ENCODE measurements around the gene BTBD10. TPM values are rescaled to one million over a fixed set of nuclear protein-coding genes. Genes with fewer than 3 reads are reported as not detected.

The BTBD10 gene
- total RNA-seq, 1 donor from 2014 or later, result 18.8 TPM

DNA sequence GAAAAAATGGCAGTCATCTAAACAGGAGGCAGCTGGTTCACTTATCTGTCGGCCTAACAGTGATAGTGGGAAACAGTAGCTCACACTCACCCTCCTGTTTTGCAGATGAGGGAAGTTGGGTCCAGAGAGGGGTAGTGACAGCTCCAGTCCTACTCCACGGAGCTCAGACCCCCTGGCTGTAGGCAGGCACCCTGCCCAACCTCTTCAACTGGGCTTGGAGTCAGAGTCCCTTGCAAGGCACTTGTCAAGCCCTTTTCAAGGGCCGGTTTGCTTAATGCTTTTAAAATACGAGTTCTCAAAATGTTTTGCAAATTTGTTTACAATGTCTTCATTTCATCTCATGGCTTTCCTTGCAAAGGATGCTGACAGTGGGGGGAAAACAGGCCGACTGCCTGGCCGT is 110.3 kb downstream of the BTBD10 start:
- ATAC-seq (ENCODE audit: low read depth) (no peak), DNase-seq (no peak)
- H3K27ac Mint-ChIP-seq, result no peak overlapping the region
- peaks cover 17% of the 10 kb centered on the region for H3K4me1 Mint-ChIP-seq
- H3K27me3 Mint-ChIP-seq, result no peaks in the 10 kb centered on the region
- H3K36me3 Mint-ChIP-seq (ENCODE audit: low read depth), result peaks cover 60% of the 10 kb centered on the region
- H3K4me3 Mint-ChIP-seq, result no peak overlapping the region
- ChIA-PET POLR2A (no interaction called here), CTCF (no interaction called here)
- TF ChIP-seq, protein P1, sequence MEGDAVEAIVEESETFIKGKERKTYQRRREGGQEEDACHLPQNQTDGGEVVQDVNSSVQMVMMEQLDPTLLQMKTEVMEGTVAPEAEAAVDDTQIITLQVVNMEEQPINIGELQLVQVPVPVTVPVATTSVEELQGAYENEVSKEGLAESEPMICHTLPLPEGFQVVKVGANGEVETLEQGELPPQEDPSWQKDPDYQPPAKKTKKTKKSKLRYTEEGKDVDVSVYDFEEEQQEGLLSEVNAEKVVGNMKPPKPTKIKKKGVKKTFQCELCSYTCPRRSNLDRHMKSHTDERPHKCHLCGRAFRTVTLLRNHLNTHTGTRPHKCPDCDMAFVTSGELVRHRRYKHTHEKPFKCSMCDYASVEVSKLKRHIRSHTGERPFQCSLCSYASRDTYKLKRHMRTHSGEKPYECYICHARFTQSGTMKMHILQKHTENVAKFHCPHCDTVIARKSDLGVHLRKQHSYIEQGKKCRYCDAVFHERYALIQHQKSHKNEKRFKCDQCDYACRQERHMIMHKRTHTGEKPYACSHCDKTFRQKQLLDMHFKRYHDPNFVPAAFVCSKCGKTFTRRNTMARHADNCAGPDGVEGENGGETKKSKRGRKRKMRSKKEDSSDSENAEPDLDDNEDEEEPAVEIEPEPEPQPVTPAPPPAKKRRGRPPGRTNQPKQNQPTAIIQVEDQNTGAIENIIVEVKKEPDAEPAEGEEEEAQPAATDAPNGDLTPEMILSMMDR (IDR thresholded peaks at IDR 0.05), result no peak
- H3K9me3 Mint-ChIP-seq, result no peaks in the 10 kb centered on the region
- intact Hi-C loops (cut with micrococcal nuclease), result no loop called here

DNA sequence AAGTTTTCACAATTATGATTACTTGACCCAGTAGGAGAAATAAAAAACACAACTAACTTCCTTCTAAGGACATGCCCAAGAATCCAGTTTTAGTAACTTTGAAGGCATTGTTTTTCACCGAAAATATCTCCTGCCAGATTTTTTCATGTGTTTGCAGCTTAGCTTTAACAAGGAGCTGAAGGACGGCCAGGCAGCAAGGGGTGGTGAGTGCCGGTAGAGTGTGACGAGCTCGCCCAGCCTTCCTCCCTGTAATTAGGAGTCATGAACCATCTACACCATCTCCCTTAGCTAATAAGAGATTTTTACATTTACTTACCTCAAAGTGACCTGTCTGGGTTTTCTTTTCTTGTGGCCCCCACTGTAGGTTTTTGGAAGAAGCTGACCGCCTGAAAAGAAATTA is 113.4 kb downstream of the BTBD10 start:
- no peaks in the 10 kb centered on the region for H3K27me3 Mint-ChIP-seq
- ATAC-seq (ENCODE audit: low read depth) (no peak), DNase-seq (no peak)
- peaks cover 37% of the 10 kb centered on the region for H3K36me3 Mint-ChIP-seq (ENCODE audit: low read depth)
- intact Hi-C loops (cut with micrococcal nuclease), result no loop called here
- H3K4me3 Mint-ChIP-seq, result no peak overlapping the region
- TF ChIP-seq, protein P1 (IDR thresholded peaks at IDR 0.05), result no peak
- ChIA-PET POLR2A (no interaction called here), CTCF (no interaction called here)
- H3K27ac Mint-ChIP-seq, result no peak overlapping the region
- no peaks in the 10 kb centered on the region for H3K9me3 Mint-ChIP-seq
- H3K4me1 Mint-ChIP-seq, result peaks cover 18% of the 10 kb centered on the region

DNA sequence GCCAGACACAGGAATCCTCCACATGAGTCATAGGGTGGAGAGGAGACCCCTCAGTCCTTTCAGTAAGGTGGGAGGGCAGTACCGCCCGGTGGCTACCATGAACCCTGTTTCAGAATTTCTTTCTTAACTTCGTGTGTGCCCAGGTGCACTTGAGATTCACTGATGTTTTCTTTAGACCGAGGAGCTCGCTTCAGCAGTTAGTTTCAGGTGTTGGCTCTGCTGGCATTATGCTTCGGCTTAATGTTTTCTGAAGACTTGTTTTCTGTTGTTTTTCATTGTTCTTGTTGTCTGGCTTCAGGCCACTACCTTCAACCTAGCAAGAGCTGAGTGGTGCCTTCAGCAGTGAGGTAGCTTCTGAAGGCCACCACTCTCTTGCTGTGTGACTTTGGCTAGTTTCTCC is 114.0 kb downstream of the BTBD10 start:
- Mint-ChIP-seq H3K27me3 (no peaks in the 10 kb centered on the region), H3K9me3 (no peaks in the 10 kb centered on the region), H3K4me1 (peaks cover 19% of the 10 kb centered on the region), H3K36me3 (ENCODE audit: low read depth) (peaks cover 36% of the 10 kb centered on the region), H3K4me3 (no peak overlapping the region), H3K27ac (no peak overlapping the region)
- POLR2A ChIA-PET, result no interaction called here
- intact Hi-C loops (cut with micrococcal nuclease), result no loop called here
- TF ChIP-seq, protein P1 (IDR thresholded peaks at IDR 0.05), result no peak
- DNase-seq (no peak), ATAC-seq (ENCODE audit: low read depth) (no peak)
- CTCF ChIA-PET, result no interaction called here

DNA sequence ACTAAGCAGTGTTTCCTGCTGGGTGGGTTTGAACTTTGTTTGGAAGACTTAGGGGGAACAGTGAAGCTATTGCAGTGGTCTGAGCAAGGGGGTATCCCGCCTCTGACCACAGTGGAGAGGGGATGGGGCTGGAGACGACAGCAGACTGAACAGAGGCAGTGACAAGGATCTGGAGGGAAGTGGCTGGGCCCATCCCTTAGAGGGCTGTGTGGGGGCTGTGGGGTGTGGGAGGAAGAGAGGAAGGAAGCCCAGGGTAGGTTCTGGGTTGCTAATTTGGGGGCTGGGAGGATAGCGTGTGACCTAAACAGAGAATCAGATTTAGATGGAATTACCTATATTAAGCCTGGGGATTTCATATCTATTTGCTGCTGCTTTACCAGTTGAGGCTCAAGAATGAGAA is 114.7 kb downstream of the BTBD10 start:
- DNase-seq, result no peak
- POLR2A ChIA-PET, result no interaction called here

DNA sequence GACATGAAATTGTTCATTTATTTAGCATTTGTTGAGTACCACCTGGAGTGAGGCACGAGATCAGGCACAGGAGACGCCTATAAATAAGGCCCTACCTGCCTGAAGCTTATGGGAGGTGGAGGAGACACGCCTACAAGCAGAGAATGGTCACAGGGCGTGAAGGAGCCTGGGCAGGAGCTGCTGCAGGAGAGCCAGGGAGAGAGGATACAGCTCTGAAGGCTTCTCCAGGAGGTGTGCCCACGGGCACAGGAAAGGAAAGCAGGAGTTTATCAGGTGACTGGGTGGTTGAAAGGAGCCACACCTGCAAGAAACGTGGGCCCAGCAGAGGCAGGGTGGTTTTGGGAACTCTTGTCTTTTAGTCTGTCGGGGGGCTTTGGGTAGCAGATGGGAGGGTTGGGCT is 115.1 kb downstream of the BTBD10 start:
- no peaks in the 10 kb centered on the region for H3K9me3 Mint-ChIP-seq
- H3K4me1 Mint-ChIP-seq, result peaks cover 27% of the 10 kb centered on the region
- no peak for DNase-seq
- ChIA-PET POLR2A (no interaction called here), CTCF (no interaction called here)
- H3K4me3 Mint-ChIP-seq, result no peak overlapping the region
- ATAC-seq (ENCODE audit: low read depth), result no peak
- intact Hi-C loops (cut with micrococcal nuclease), result no loop called here
- H3K27ac Mint-ChIP-seq, result no peak overlapping the region
- H3K27me3 Mint-ChIP-seq, result no peaks in the 10 kb centered on the region
- peaks cover 30% of the 10 kb centered on the region for H3K36me3 Mint-ChIP-seq (ENCODE audit: low read depth)
- TF ChIP-seq, protein P1 (IDR thresholded peaks at IDR 0.05), result no peak

More for the DNA sequence above, 114.7 kb downstream of the BTBD10 start:
- Mint-ChIP-seq H3K4me3 (no peak overlapping the region), H3K4me1 (peaks cover 24% of the 10 kb centered on the region), H3K9me3 (no peaks in the 10 kb centered on the region), H3K27ac (no peak overlapping the region), H3K36me3 (ENCODE audit: low read depth) (peaks cover 34% of the 10 kb centered on the region), H3K27me3 (no peaks in the 10 kb centered on the region)
- CTCF ChIA-PET, result no interaction called here
- ATAC-seq (ENCODE audit: low read depth), result no peak
- TF ChIP-seq, protein P1 (IDR thresholded peaks at IDR 0.05), result no peak
- intact Hi-C loops (cut with micrococcal nuclease), result no loop called here
